ENCODE results near the gene SEC61G. TPM values are rescaled to one million over a fixed set of nuclear protein-coding genes. Genes with fewer than 3 reads are reported as not detected.

SEC61G gene
- total RNA-seq, 6 experiments from 2014 or later = 44.0 to 171 (median 77.5) TPM

- intact Hi-C loops (cut with DNase I) = no loop called here
- H3K9me3 ChIP-seq = no peaks in the 10 kb centered on the region
- peak in 1 of 4 donors; percentile 50 for ATAC-seq
- no peaks in the 10 kb centered on the region for H3K36me3 ChIP-seq
- 13% methylated on average over 3 of the region's 4 CpGs for WGBS (ENCODE audit: insufficient coverage, low coverage, low lambda C conversion rate, missing lambda C conversion rate)
- H3K4me3 ChIP-seq = no peak overlapping the region
- no peaks in the 10 kb centered on the region for H3K27me3 ChIP-seq
- DNase-seq = no peak
- no peak overlapping the region for H3K27ac ChIP-seq
- no peaks in the 10 kb centered on the region for H3K4me1 ChIP-seq
- TF ChIP-seq, protein P1, sequence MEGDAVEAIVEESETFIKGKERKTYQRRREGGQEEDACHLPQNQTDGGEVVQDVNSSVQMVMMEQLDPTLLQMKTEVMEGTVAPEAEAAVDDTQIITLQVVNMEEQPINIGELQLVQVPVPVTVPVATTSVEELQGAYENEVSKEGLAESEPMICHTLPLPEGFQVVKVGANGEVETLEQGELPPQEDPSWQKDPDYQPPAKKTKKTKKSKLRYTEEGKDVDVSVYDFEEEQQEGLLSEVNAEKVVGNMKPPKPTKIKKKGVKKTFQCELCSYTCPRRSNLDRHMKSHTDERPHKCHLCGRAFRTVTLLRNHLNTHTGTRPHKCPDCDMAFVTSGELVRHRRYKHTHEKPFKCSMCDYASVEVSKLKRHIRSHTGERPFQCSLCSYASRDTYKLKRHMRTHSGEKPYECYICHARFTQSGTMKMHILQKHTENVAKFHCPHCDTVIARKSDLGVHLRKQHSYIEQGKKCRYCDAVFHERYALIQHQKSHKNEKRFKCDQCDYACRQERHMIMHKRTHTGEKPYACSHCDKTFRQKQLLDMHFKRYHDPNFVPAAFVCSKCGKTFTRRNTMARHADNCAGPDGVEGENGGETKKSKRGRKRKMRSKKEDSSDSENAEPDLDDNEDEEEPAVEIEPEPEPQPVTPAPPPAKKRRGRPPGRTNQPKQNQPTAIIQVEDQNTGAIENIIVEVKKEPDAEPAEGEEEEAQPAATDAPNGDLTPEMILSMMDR (IDR thresholded peaks at IDR 0.05) = no peak
- TF ChIP-seq POLR2A (IDR thresholded peaks at IDR 0.05) = no peak
Observed at GRCh38 chr7:54705436-54705835, 53.6 kb downstream of the SEC61G start.

DNA sequence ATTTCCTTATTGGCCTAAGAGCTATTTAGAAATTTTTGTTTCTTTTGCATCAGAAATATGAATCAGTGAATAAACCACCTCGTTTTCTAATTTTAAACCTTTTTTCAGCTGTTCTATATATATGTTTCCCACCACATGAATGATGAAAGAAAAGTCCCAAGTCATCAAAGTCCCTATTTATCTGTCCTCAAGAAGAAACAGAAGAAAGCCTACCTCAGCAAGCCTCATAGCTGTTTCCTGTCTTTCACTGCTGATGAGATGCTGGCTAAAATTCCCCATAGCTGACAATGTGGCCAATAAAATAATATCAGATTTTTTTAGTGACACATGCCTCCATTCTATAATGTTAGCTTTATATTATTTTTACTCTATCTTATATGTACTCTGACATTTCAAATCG, 54.2 kb downstream of the SEC61G start:
- DNase-seq = no peak
- ATAC-seq = no peak
- WGBS (ENCODE audit: insufficient coverage, low coverage, low lambda C conversion rate, missing lambda C conversion rate) = 4% methylated on average over 2 of the region's 2 CpGs
- Histone ChIP-seq H3K36me3 (no peaks in the 10 kb centered on the region), H3K9me3 (no peaks in the 10 kb centered on the region), H3K27ac (no peak overlapping the region), H3K27me3 (no peaks in the 10 kb centered on the region), H3K4me1 (no peaks in the 10 kb centered on the region), H3K4me3 (no peak overlapping the region)
- intact Hi-C loops (cut with DNase I) = no loop called here
- TF ChIP-seq, protein P1 (IDR thresholded peaks at IDR 0.05) = no peak
- TF ChIP-seq POLR2A (IDR thresholded peaks at IDR 0.05) = no peak

Other genes with a start within 250 kb of the SEC61G start
- gene VSTM2A, start 216.8 kb downstream of the SEC61G start, total RNA-seq = not detected